NCI-H510A (cell line): ENCODE results near the gene ADD2.

Source experiments
- DNase-seq: peaks from one replicate; lab custom pipeline; 2025; lab: John Stamatoyannopoulos, UW

Gene ADD2

DNA sequence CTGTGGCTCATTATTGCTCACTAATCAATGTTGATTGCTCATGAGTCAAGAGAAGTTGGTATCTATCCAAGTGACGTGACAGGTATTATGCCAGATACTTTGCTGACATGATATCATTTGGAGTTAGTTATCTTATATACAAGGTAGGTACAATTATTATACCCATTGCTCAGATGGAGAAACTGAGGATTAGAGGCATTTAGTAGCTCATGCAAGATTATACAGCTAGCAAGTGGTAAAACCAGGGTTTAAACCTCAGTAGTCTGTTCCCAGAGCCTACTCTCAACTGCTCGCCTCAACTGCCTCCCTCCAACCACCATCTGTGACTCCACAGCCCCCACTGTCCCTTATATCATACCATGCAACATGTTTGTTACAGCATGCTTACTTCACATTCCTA, 16.3 kb upstream of the ADD2 start:
- no peak for DNase-seq

DNA sequence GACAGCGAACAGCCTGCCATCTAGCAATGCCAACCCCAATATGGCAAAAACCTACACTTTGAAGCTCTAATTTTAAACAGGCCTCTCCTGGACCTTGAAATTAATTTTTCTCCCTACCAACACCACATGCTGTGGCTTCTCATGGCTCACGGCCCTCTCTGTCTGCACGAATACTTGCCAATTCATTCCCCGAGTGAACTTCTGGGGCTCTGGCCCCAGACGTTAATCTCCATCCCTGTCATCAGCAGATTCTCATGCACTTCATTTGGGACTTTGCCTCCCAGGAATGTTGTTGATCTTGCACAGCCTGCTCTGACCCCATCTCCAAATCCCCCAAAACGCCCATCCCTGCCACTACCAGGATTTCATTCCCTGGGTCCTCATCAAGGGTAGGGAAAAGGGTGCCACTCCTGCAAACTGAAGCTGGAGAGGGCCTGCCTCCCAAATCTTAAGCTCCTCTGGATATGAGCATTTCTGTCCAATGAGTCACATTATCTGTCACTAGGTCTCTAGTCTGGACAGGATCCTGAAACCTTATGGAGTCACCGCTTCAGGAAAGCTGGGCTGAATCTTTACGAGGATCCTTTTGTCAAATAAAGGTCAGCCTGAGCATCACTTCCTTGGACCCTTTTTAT, 12.0 kb upstream of the ADD2 start:
- DNase-seq: no peak

DNA sequence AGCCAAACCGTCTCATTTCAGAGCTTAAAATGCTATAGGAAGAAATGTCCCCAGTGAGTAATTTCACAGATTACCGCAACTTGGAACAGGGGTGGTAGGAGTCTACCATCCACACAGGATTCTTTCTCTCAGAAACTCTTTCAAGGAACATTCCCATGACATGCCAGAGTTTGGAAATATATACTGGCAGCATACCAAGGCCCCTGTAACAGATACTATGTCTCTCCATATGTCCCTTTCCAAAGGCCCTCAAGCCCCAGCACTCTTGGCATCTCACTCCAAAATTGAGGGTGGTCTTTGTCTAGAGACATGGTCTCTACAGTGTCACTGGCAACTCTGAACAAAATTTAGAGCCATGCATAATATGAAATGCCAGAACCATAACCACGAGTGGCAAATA, 11.5 kb upstream of the ADD2 start:
- no peak for DNase-seq

DNA sequence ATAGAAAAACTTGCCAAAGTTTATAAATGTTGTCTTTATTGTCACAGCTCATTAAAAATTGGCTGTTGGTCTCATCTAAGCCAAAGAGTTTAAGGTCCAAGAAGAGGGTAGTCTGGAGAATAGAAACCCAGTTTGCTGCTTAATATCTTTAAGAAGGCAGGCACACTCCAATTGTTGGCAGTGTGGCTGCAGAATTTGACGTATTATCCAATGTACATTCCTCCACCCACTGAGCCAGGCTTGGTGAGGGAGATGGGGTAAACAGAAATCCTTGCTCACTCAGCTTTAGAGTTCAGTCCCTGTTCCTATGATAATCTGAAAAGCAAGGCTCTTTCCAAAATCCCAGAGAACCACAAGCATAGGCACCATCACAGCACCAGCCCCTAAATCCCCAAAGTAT, 10.7 kb upstream of the ADD2 start:
- no peak for DNase-seq

DNA sequence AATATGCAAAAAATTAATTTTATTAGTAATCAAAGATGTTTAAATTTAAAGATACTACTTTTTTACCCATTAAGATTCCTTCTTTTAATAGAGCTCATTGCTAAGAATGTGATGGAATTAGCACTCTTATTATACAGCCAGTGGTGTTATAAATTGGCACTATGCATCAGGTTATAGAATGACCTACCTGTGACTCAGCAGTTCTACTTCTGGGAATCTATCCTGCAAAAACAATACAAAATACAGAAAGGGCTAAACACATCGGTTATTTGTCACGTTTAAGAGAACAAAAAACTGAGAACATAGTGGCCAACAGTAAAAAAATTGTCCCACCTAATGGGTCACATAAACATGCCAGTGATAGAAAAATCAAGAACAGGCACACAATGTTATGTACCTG, 9.4 kb upstream of the ADD2 start:
- no peak for DNase-seq

DNA sequence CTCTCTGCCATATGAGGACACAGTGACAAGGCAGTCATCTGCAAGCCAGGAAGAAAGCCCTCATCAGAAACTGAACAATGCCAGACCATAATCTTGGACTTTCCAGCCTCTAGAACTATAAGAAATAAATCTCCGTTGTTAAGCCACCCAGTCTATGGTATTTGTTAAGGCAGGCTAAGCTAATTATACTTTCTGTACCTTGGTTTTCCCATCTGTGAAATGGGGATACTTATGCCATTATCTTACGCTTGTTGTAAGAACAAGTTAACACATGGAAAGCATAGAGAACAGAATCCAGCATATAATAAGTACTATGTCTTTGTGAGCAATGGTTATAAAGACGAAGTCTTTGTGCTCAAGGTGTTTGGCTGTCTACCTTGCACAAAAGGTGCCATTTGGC, 8.3 kb upstream of the ADD2 start:
- DNase-seq: no peak

DNA sequence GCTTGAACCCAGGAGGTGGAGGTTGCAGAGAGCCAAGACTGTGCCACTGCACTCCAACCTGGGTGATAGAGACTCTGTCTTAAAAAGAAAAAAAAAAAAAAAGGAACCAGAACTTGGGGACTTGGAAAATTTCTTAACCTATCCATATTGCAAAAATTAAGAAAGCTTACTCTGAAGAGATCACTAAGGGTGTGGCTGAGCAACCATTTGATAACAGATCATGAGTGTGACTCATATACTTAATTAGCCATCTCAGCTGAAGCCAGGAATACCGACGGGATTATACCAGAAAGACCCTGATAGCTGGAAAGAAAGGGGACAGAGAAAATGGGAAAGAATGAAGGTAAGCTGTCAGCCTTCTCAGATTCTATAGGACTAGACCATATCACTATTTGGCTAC, 7.1 kb upstream of the ADD2 start:
- no peak for DNase-seq

DNA sequence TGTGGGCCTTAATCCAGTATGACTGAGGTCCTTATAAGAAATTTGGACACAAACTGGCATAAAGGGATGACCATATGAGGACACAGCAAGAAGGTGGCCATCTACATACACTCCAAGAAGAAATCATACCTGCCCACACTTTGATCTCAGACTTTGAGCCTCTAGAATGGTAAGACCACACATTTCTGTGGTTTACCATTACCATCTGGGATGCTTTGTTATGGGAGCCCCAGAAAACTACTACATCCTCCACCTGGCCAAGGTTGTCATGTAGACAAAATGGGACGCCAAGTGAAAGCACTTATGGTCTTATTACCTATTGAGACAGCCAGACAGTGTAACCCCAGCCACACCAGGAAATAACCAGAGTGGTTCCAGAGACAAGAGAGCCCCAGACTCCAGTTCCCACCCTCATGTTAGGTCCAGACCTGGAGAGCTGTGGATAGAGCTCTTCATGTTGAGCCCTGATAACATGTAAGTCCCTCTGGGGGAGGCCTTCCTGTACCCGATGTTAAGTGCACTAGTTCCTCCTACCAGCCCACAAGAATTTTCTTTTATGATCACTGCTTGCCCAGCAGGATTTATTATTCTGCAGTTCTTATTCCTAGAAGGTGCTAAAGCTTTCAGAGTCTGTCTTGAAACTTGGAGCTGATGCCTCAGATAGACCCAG, 4.6 kb upstream of the ADD2 start:
- no peak for DNase-seq

DNA sequence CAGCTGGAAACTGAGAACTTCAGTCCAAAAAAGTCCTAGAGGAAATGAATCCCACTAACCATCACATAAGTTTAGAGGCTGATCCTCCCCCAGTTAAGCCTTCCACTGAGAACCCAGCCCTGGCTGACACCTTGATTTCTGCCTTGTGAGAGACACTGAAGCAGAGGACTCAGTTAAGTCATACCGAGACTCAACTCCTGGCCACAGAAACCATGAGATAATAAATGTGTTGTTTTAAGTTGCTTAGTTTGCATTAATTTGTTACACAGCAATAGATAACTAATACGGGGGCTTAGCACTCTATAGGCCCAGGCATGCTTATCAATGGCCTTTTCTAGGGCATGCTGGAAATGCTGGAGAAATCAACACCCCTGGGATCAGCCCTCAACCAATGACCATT, 3.4 kb upstream of the ADD2 start:
- DNase-seq: no peak

DNA sequence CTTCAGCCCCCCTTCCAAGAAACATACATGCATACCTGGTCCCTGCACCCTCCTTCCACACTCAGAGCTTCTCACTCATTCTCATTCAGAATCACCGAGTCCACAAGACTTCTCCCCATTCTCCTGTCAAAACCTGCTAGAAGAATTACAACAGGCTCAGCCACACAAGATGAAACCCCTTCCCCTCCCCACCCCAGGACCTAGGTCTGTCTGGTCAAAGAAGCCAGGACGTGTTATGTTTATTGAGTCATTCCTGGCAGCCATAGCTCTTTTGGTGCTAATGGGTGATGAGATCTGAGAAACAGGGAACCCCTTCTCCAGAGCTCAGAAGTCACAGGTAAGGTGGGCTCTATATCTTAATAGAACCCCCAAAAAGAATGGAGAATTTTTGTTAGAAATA, 1.4 kb upstream of the ADD2 start:
- DNase-seq: no peak

DNA sequence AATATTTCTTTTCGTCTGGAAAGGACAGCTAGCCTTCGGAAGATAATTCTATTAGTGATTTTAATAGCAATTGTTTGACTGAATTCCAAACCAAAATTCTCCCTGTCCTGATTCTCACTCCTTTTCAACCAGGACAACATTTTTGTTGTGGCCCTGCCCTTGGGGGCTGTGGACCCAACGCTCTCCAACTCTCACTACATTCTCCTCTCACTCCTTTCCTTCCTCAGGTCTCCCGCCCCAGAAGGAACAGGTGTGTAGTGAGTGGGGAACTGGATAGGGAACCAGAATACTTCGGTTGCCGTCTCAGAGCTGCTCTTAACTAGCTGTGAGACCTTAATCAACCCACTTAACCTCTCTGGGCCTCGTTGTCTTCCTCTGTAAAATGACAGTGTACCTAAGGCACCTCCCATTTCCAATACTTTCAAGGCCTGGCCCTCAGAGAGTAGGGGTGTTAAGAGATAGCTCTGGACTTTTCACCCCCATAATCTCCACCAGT, 638 bp upstream of the ADD2 start:
- no peak for DNase-seq

DNA sequence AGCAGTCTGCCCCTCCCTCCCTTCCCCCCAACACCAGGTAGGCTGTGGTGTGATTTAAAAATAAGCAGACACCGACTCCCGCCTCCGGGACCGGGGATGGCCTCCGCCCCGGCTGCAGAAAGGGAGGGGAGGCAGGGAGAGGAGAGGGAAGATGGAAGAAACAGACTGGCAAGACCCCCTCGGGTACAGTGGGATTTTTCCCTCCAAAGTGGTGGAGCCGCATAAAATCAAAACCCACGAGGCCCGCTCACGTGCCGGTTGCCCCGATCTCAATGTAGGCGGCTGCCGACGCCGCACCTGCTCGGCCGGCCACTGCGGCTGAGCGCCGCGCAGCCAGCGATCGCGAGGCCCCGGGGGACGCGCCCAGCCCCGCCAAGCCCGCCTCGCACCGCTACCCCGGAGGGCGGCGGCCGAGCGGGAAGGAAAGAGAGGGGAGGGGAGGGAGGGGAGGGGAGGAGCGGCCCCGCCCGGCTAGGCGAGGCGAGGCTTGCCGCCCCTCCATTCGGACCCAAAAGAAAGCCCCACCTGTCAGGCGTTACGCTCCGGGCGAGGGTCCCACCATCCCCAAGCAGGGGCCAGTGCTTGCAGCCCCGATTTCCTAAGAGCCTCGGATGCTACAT, 811 bp downstream of the ADD2 start:
- peak; percentile 27 for DNase-seq

DNA sequence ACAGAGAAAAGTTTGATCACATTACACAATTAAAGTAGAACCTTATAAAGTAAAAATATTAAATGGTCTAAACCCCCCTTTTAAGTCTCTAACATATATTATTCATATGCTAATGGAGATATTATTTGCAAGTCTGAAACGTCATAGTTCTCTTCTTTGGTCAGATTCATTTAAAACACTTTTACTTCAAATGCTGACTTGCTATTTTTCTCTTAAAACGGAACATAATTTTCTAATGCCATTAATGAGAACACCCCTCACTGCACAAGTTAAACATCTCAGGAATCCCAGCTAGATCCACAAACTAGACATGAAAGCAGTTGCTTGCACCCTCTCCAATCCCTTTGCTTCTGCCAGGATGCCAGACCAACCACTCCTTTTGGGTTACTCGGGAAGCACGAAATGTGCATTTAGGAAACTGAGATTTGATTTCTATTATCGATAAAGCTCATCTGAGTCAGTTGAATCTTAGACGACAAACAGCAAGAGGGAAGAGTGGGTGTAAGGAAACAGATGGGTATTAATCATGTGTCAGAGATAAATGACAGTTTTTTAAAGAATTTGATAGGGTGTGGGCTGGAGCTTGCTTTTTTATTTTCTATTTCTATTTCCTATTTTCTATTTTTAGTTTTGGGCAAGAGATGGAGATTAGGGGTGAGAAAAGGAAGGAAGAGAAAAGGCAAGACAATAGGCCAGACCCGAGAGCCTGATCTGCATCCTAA, 1.5 kb downstream of the ADD2 start:
- DNase-seq: no peak

DNA sequence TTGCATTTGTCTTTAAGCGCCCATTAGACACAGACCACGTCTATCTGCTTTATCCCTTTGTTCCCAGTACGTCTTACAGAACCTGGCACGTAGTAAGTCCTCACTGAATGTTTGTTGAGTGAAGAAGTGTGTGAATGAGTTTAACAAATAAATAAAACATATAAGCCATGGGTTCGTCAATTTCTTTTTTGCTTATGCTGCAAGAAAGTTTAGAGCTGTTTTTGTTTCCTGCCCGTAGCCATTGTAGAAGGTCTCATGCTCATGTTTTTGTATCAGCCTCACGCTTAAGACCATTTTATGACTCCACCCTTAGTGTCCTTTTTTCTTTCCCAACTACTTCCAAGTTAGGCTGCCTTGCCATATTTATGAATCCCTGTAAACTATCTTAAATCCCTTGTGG, 2.5 kb downstream of the ADD2 start:
- no peak for DNase-seq

DNA sequence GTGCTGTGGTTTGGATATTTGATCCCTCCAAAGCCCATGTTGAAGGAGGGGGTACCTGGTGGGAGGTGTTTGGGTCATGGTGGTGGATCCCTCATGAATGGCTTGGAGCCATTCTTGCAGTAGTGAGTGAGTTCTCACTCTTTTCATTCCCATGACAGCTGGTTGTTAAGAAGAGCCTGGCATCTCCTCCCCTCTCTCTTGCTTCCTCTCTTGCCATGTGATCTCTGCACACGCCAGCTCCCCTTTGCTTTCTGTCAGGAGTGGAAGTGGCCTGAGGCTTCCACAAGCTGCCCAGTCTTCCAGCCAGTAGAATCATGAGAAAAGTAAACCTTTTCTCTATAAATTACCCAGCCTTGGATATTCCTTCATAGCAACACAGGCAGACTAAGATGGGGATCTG, 8.6 kb downstream of the ADD2 start:
- no peak for DNase-seq

DNA sequence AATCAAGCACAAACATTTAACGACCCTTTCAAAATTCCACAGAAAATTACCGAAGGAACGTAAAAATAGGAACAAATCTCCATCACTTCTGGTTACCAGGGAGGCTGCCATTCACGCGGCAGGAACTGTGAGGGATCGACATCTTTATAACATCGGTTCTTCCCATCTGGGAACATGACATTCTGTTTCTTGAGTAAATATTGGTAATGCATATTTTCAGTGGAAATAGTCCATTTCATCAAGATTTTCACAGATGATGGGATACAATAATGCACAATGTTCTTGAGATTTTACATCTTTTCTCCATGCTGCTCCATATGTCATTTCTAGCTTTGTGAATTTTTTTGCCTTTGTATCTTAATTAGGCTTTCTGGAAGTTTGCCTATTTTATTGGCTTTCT, 10.0 kb downstream of the ADD2 start:
- no peak for DNase-seq

DNA sequence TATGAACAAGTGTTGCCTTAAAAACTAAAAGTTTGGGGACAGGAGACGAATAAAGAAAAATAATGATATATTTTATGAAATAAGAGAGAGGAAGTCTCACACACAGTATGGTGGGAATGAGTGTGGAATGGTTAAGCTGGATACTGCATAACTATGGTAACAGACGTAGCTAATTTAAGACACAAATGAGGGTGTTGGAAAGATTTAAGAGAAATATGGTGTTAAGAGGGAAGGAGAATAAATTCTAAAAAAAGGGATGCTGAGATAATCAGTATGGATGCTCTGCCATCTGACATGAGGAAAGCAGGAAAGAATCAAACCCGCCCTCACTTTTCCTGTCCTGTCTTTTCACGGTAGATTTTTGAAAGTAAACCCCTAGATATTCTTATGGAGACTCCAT, 10.6 kb downstream of the ADD2 start:
- no peak for DNase-seq

DNA sequence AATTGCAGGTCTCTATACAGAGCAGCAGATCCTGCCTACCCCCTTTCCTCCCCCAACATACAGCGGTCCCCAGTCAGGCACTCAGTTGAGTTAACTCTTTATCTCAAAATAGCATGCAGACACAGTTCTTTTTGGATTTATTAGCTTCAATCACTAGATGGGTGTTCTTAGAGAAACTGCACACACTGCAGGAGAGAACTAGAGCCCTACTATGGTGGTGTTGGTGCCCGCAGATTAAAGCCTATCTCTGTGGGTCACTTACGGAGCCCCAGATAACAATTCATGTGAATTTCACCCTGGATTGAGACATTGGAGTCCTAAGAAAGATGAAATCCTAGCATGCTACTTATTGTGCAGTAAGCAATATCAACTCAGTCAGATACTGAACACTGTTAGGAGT, 11.9 kb downstream of the ADD2 start:
- DNase-seq: no peak

DNA sequence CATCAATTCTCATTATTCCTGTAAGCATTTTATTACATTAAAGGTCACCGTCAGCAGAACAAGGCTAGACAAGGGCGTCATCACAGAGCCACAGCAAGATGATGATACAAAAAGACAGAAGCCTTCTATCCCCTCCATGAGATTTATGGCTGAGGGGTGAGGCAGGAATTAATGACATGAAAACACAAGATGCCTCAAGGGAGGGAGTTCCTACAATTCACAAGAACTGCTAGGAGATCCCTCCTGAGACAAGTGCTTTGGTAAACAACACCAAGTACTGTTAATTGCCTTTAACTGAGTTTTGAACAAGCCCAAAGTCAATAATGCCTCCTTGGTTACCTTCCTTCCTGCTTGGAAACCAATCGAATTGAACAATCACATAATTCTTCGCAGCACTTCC, 14.1 kb downstream of the ADD2 start:
- DNase-seq: no peak

DNA sequence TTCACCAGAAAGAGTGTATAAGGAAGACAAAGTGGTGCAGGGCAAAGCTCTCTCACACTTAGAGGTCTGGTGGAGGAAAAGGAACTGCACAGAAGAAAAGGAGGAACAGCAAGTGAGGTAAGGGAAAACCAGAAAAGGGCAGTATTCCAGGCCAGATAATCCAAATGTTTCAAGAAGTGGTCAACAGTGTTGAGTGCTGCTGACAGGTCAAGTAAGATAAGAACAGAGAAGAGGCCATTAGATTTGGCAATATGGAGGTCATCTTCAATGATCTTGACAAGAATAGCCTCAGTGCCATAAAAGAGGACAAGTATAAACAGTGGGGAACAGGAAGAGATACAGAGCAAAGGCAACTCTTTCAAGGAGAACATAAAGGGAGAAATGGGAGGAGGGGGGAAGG, 15.0 kb downstream of the ADD2 start:
- no peak for DNase-seq

DNA sequence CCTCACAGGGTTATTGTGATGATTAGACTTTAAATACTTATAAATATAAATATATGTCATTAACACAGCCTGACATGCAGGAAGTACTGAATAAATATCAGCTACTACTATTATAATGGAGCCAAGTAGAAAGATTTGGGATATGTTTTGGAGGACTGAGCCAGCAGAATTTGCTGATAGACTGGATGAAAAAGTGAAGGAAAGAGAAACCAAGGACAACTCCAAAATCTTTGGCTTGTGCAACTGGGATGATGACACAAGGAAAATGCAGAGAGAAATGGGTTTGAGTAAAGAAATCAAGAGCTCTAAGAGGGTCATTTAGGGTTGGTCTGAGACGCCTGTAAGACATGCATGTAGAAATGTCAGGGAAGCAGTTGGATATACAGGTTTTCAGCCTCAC, 15.6 kb downstream of the ADD2 start:
- no peak for DNase-seq

DNA sequence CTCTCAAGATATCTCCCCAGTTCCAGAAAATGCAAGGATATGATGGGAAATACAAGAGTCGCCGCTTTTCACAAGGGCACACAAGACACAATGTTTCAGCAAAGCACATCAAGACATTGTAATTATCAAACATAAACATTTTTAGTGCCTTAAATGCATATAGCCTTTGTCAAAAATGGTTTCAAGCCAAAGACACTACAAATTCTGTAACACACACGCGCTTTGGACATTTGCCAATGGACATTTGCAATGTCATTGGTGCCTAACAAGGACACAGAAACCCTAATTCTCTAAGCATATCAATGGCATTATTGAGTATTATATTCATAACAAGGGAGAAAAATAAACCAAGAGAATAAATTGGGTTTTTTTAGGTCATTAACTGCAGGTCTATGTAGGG, 16.1 kb downstream of the ADD2 start:
- DNase-seq: no peak

DNA sequence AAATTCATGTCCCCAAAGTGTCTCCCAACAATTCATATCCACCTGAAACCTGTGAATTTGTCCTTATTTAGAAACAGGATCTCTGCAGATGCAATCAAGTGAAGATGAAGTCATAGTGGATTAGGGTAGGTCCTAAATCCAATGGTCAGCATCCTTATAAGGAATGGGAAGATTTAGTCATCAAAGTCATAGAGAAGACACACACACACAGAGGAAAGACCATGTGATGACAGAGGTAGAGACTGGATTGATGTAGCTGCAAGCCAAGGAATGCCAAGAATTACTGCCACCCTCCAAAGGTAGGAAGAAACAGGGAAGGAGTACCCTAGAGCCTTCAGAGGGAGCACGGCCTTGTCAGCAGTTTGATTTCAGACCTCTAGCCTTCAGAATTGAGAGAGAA, 17.7 kb downstream of the ADD2 start:
- DNase-seq: no peak
